C4-2B (cell line): ENCODE results near the gene CTNNA2.

Experiments used
- ZFX ChIP-seq: fragments of 450-650 bp; IDR thresholded peaks from 2 replicates; pipeline ENCODE4 v1.6.1; 2017
- TF ChIP-seq, protein P1 (sequence below): fragments of 450-650 bp; conservative IDR thresholded peaks from 2 replicates; pipeline ENCODE4 v1.5.1; 2017; ENCODE audit warnings: mild to moderate bottlenecking

DNA sequence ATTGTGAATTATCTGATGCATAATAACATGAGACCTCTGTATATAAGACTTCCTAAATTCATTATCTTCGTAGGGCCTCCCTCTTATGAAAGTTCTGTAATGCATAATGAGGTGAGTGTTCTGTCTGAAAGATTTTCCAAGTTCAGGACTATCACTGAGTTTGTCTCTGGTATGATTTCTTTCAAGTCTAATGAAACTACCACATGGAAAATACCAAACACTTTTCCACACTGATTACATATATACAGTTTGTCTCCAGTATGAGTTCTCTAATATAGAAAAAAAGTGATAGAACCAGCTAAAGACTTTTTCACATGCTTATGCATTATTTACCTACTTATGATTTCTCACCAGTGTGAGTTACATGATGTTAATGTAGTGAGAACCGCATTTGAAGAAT is 34.7 kb downstream of the CTNNA2 start:
- TF ChIP-seq, protein P1, sequence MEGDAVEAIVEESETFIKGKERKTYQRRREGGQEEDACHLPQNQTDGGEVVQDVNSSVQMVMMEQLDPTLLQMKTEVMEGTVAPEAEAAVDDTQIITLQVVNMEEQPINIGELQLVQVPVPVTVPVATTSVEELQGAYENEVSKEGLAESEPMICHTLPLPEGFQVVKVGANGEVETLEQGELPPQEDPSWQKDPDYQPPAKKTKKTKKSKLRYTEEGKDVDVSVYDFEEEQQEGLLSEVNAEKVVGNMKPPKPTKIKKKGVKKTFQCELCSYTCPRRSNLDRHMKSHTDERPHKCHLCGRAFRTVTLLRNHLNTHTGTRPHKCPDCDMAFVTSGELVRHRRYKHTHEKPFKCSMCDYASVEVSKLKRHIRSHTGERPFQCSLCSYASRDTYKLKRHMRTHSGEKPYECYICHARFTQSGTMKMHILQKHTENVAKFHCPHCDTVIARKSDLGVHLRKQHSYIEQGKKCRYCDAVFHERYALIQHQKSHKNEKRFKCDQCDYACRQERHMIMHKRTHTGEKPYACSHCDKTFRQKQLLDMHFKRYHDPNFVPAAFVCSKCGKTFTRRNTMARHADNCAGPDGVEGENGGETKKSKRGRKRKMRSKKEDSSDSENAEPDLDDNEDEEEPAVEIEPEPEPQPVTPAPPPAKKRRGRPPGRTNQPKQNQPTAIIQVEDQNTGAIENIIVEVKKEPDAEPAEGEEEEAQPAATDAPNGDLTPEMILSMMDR, result no peak
- no peak for TF ChIP-seq ZFX
